ENCODE measurements around the gene NLGN2. TPM values are rescaled to one million over a fixed set of nuclear protein-coding genes. Genes with fewer than 3 reads are reported as not detected.

NLGN2 gene
- total RNA-seq, 6 experiments from 2014 or later, result 1.3 to 5.3 (median 3.0) TPM

GRCh38 chr17:7468290-7468689, 60.6 kb downstream of the NLGN2 start:
- H3K4me1 ChIP-seq, result peaks cover 0 to 37% (median 9%) of the 10 kb centered on the region in 4 donors
- TF ChIP-seq CTCF (IDR thresholded peaks at IDR 0.05), result no peak
- TF ChIP-seq POLR2A (IDR thresholded peaks at IDR 0.05), result no peak
- H3K9me3 ChIP-seq, result no peaks in the 10 kb centered on the region
- intact Hi-C loops (cut with DNase I), result no loop called here
- H3K27ac ChIP-seq, result no peak overlapping the region
- H3K4me3 ChIP-seq, result no peak overlapping the region
- no peaks in the 10 kb centered on the region for H3K27me3 ChIP-seq
- ATAC-seq, result no peak
- H3K36me3 ChIP-seq, result peaks cover 0 to 2% (median 0%) of the 10 kb centered on the region in 4 donors
- no peak for DNase-seq
- WGBS (ENCODE audit: insufficient coverage, low coverage, low lambda C conversion rate, missing lambda C conversion rate), result 87% methylated on average over 3 of the region's 11 CpGs

- DNase-seq (no peak), ATAC-seq (no peak)
- intact Hi-C loops (cut with DNase I), result no loop called here
- no peak for TF ChIP-seq POLR2A (IDR thresholded peaks at IDR 0.05)
- no peak for TF ChIP-seq CTCF (IDR thresholded peaks at IDR 0.05)
- Histone ChIP-seq H3K36me3 (no peaks in the 10 kb centered on the region), H3K4me3 (no peak overlapping the region), H3K27me3 (no peaks in the 10 kb centered on the region), H3K9me3 (no peaks in the 10 kb centered on the region), H3K27ac (no peak overlapping the region), H3K4me1 (peaks cover 0 to 37% (median 9%) of the 10 kb centered on the region in 4 donors)
- WGBS (ENCODE audit: insufficient coverage, low coverage, low lambda C conversion rate, missing lambda C conversion rate), result 52% methylated on average over 12 of the region's 12 CpGs
Measured at GRCh38 chr17:7468804-7469389, 61.3 kb downstream of the NLGN2 start.

Other genes with a start within 250 kb of the NLGN2 start
- gene ASGR1, start 228.5 kb upstream of the NLGN2 start, total RNA-seq, result 100 to 1,000 TPM; 399 to 624 (median 417) TPM
- gene DLG4, start 188.0 kb upstream of the NLGN2 start, total RNA-seq, result 1 to 10 TPM; 3.0 to 6.4 (median 4.1) TPM
- 1,000 to 10,000 TPM in 3 of 6 experiments, 100 to 1,000 TPM in 3; 640 to 1,849 (median 1,071) TPM for gene ACADVL, start 187.9 kb upstream of the NLGN2 start, total RNA-seq
- 10 to 100 TPM in 4 of 6 experiments, 1 to 10 TPM in 2; 9.6 to 13.5 (median 12.8) TPM for gene DVL2, start 173.3 kb upstream of the NLGN2 start, total RNA-seq
- gene PHF23, start 168.4 kb upstream of the NLGN2 start, total RNA-seq, result 10 to 100 TPM; 16.0 to 24.3 (median 18.2) TPM
- 100 to 1,000 TPM; 238 to 330 (median 244) TPM for gene GABARAP, start 165.4 kb upstream of the NLGN2 start, total RNA-seq
- 10 to 100 TPM; 25.9 to 34.6 (median 31.9) TPM for gene CTDNEP1, start 156.1 kb upstream of the NLGN2 start, total RNA-seq
- 10 to 100 TPM; 14.2 to 29.6 (median 22.9) TPM for gene ELP5, start 155.6 kb upstream of the NLGN2 start, total RNA-seq
- 100 to 1,000 TPM in 1 of 6 experiments, 10 to 100 TPM in 4, 1 to 10 TPM in 1; 9.6 to 114 (median 23.3) TPM for gene CLDN7, start 145.4 kb upstream of the NLGN2 start, total RNA-seq
- gene SLC2A4, start 126.1 kb upstream of the NLGN2 start, total RNA-seq, result 1 to 10 TPM in 4 of 6 experiments, under 1 TPM in 2; 0.66 to 2.1 (median 1.4) TPM
- 1 to 10 TPM in 2 of 6 experiments, under 1 TPM in 4; 0.27 to 1.7 (median 0.90) TPM for gene YBX2, start 113.2 kb upstream of the NLGN2 start, total RNA-seq
- gene EIF5A, start 100.2 kb upstream of the NLGN2 start, total RNA-seq, result 100 to 1,000 TPM; 222 to 299 (median 238) TPM
- 10 to 100 TPM; 22.0 to 48.1 (median 23.2) TPM for gene GPS2, start 92.5 kb upstream of the NLGN2 start, total RNA-seq
- gene NEURL4, start 78.5 kb upstream of the NLGN2 start, total RNA-seq, result 10 to 100 TPM in 4 of 6 experiments, 1 to 10 TPM in 2; 4.2 to 22.1 (median 10.8) TPM
- 1 to 10 TPM; 1.6 to 6.8 (median 2.7) TPM for gene ACAP1, start 71.3 kb upstream of the NLGN2 start, total RNA-seq
- 1 to 10 TPM; 2.2 to 4.4 (median 2.9) TPM for gene KCTD11, start 55.7 kb upstream of the NLGN2 start, total RNA-seq
- gene TMEM95, start 52.7 kb upstream of the NLGN2 start, total RNA-seq, result not detected
- 1 to 10 TPM; 2.9 to 5.1 (median 4.0) TPM for gene TNK1, start 26.8 kb upstream of the NLGN2 start, total RNA-seq
- gene PLSCR3, start 13.3 kb upstream of the NLGN2 start, total RNA-seq, result 1 to 10 TPM; 5.5 to 8.9 (median 6.4) TPM
- gene TMEM256, start 3.7 kb upstream of the NLGN2 start, total RNA-seq, result 10 to 100 TPM; 56.4 to 95.4 (median 68.9) TPM
- gene SPEM1, start 12.5 kb downstream of the NLGN2 start, total RNA-seq, result not detected
- not detected for gene SPEM2, start 17.8 kb downstream of the NLGN2 start, total RNA-seq
- not detected for gene SPEM3, start 21.0 kb downstream of the NLGN2 start, total RNA-seq
- 1 to 10 TPM; 2.3 to 8.4 (median 4.0) TPM for gene TMEM102, start 27.6 kb downstream of the NLGN2 start, total RNA-seq
- under 1 TPM in 5 of 6 experiments, not detected in 1; 0.37 to 0.84 (median 0.68) TPM for gene FGF11, start 31.7 kb downstream of the NLGN2 start, total RNA-seq
- gene CHRNB1, start 37.2 kb downstream of the NLGN2 start, total RNA-seq, result 10 to 100 TPM in 2 of 6 experiments, 1 to 10 TPM in 4; 6.0 to 12.3 (median 8.2) TPM
- gene ZBTB4, start 71.8 kb downstream of the NLGN2 start, total RNA-seq, result 10 to 100 TPM in 1 of 6 experiments, 1 to 10 TPM in 5; 5.7 to 10.5 (median 7.9) TPM
- gene SLC35G6, start 73.6 kb downstream of the NLGN2 start, total RNA-seq, result not detected
- gene POLR2A, start 76.5 kb downstream of the NLGN2 start, total RNA-seq, result 10 to 100 TPM; 36.1 to 49.9 (median 46.0) TPM
- 10 to 100 TPM in 4 of 6 experiments, 1 to 10 TPM in 2; 6.1 to 14.7 (median 11.4) TPM for gene TNFSF12, start 141.2 kb downstream of the NLGN2 start, total RNA-seq
- gene TNFSF13, start 150.9 kb downstream of the NLGN2 start, total RNA-seq, result 10 to 100 TPM in 2 of 6 experiments, 1 to 10 TPM in 4; 4.3 to 13.0 (median 6.2) TPM
- gene SENP3, start 154.1 kb downstream of the NLGN2 start, total RNA-seq, result 10 to 100 TPM; 12.3 to 33.9 (median 15.1) TPM
- gene CD68, start 171.8 kb downstream of the NLGN2 start, total RNA-seq, result 100 to 1,000 TPM in 1 of 6 experiments, 10 to 100 TPM in 5; 31.6 to 179 (median 51.1) TPM
- gene MPDU1, start 176.0 kb downstream of the NLGN2 start, total RNA-seq, result 100 to 1,000 TPM in 2 of 6 experiments, 10 to 100 TPM in 4; 54.2 to 199 (median 63.3) TPM
- gene SOX15, start 182.2 kb downstream of the NLGN2 start, total RNA-seq, result not detected
- 10 to 100 TPM; 14.3 to 23.2 (median 16.7) TPM for gene FXR2, start 207.1 kb downstream of the NLGN2 start, total RNA-seq
- 100 to 1,000 TPM in 5 of 6 experiments, 10 to 100 TPM in 1; 99.3 to 187 (median 120) TPM for gene SAT2, start 220.0 kb downstream of the NLGN2 start, total RNA-seq
- 10 to 100 TPM in 5 of 6 experiments, 1 to 10 TPM in 1; 2.4 to 70.2 (median 15.4) TPM for gene SHBG, start 222.3 kb downstream of the NLGN2 start, total RNA-seq
- 1 to 10 TPM in 3 of 6 experiments, under 1 TPM in 3; 0.43 to 1.7 (median 0.91) TPM for gene ATP1B2, start 243.1 kb downstream of the NLGN2 start, total RNA-seq